ENCODE data around the gene KARS1. TPM values are rescaled to one million over a fixed set of nuclear protein-coding genes. Genes with fewer than 3 reads are reported as not detected.

KARS1 gene
- total RNA-seq = 134 and 196 TPM in 2 replicates

GRCh38 chr16:75647492-75648264, at the start of gene KARS1, which contains the start of gene TERF2IP:
KARS1 (minus strand) TSS chr16:75647665; CDS start chr16:75647639, 26 bp downstream.
TERF2IP (plus strand) TSS chr16:75647773; CDS start chr16:75647883, 110 bp downstream.

GRCh38 chr16:75676909-75677308, 29.4 kb upstream of the KARS1 start, which contains the start of gene CPHXL2:
CPHXL2 (minus strand) TSS chr16:75677009; CDS start chr16:75676999, 10 bp downstream.

GRCh38 chr16:75622761-75623605, 24.5 kb downstream of the KARS1 start, which contains the start of gene ADAT1:
ADAT1 (minus strand) TSS chr16:75623281; CDS start chr16:75620799, 2,482 bp downstream.

Other genes starting within 250 kb of the KARS1 start
- gene CFDP1, start 214.2 kb downstream of the KARS1 start, total RNA-seq = 52.5 and 54.4 TPM in 2 replicates
- 18.4 and 22.0 TPM in 2 replicates for gene TMEM170A, start 183.0 kb downstream of the KARS1 start, total RNA-seq
- 0.77 and 1.7 TPM in 2 replicates for gene CHST6, start 152.2 kb downstream of the KARS1 start, total RNA-seq
- gene CHST5, start 111.6 kb downstream of the KARS1 start, total RNA-seq = not detected in 2 replicates
- 11.7 and 12.1 TPM in 2 replicates for gene TMEM231, start 91.4 kb downstream of the KARS1 start, total RNA-seq
- 35.9 and 42.8 TPM in 2 replicates for gene GABARAPL2, start 81.3 kb downstream of the KARS1 start, total RNA-seq
- 44.8 and 55.2 TPM in 2 replicates for gene ADAT1, start 24.4 kb downstream of the KARS1 start, total RNA-seq
- 51.6 and 61.2 TPM in 2 replicates for gene TERF2IP, start 108 bp upstream of the KARS1 start, total RNA-seq
- gene CPHXL2, start 29.3 kb upstream of the KARS1 start, total RNA-seq = not detected in 2 replicates
- gene DUXB, start 53.8 kb upstream of the KARS1 start, total RNA-seq = not detected in 2 replicates
- gene CPHXL, start 78.8 kb upstream of the KARS1 start, total RNA-seq = not detected in 2 replicates

Data from regular cardiac myocyte (primary cell).